Suppressor macrophage treated with lipopolysaccharide for 4 hours (primary cell): Measurements from ENCODE around the gene PYDC1.
A peak's percentile ranks its signal among the peaks of the same experiment; 100 is the strongest.
"Not testable (repeated sequence)": the region's sequence is repeated elsewhere in the genome, so short reads cannot be mapped to it uniquely, and the experiment has no call there.

Experiments used
- DNase-seq: peaks from one replicate; pipeline ENCODE4 v3.0.0-alpha.2; 2020

The PYDC1 gene

DNA sequence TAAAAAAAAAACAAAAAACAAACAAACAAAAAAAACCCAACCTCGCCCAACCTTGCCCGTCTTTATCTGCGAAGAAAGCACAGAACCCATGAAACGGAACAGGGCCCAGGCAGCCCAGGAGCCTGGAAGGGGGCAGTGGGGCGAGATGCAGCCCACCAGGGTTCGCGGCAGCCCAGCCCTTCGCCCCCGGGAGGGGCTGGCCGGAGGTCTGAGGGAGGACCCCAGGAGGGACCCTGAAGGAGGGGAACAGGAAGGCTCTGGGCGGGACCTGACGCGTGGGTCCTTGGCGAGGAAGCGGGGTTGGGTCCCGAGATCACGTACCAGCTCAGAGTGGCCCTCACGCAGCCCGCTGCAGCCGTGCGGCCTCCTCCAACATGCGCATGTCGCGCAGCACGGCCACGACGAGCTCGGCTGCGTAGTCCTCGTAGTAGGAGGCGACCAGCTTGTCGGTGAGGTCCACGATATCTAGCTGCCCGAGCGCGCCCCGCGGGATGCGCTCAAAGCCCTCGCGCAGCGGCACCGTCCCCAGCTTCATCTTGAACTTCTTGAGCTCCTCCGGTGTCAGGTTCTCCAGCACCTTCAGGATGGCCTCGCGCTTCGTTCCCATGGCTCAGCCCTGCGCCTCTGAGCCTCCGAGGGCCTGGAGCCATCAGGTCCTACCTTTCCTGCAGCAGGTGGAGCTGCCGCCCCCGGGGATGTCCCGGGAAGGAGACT lies at the start of gene PYDC1:
PYDC1 (minus strand) TSS at position 714 of the 714 bp plus-strand sequence; CDS start at position 607, 107 bp downstream.
- no peak for DNase-seq

DNA sequence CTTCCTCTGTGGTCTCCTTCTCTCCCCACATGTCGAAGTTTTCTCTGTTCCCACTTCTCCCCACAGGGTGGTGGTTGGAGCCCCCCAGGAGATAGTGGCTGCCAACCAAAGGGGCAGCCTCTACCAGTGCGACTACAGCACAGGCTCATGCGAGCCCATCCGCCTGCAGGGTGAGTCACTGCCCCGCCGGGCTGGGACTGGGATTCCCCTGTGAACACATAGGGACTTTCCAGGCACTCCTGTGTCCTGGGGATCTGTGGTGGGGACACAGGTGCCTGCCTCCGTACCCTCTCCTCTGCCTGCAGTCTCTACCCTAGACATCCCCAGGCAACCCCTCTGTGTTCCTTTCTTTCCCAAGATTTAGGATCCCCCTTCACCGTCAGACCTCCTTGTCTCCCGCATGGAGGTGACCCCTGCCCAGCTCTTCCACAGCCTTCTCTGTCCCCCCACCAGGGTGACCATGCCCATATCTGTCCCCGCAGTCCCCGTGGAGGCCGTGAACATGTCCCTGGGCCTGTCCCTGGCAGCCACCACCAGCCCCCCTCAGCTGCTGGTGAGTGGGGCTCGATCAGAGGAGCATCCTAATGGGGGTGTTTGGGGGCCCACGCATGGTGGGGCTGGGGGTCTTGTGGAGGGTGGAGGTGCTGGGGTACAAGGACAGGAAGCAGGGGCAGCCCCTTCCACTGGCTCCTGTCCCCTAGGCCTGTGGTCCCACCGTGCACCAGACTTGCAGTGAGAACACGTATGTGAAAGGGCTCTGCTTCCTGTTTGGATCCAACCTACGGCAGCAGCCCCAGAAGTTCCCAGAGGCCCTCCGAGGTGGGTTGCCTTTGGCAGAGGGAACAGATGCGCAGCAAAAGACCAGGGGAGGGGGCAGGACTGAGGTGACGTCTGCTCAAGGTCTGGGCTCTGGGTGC lies 48.7 kb upstream of the PYDC1 start:
- DNase-seq = peak; percentile 93

DNA sequence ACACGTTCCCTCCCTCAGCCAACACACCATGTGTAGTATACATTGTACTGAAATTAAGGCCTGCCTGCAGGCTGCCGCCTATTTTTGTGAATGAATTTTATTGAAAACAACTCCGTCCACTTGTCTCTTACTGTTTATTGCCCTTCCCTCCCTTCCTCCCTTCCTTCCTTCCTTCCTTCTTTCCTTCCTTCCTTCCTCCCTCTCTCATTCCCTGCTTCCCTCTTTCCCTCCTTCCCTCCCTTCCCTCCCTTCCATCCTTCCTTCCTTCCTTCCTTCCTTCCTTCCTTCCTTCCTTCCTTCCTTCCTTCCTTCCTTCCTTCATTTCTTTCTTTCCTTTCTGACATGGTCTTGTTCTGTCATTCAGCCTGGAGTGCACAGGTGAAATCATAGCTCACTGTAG lies 45.1 kb upstream of the PYDC1 start:
- no peak for DNase-seq

DNA sequence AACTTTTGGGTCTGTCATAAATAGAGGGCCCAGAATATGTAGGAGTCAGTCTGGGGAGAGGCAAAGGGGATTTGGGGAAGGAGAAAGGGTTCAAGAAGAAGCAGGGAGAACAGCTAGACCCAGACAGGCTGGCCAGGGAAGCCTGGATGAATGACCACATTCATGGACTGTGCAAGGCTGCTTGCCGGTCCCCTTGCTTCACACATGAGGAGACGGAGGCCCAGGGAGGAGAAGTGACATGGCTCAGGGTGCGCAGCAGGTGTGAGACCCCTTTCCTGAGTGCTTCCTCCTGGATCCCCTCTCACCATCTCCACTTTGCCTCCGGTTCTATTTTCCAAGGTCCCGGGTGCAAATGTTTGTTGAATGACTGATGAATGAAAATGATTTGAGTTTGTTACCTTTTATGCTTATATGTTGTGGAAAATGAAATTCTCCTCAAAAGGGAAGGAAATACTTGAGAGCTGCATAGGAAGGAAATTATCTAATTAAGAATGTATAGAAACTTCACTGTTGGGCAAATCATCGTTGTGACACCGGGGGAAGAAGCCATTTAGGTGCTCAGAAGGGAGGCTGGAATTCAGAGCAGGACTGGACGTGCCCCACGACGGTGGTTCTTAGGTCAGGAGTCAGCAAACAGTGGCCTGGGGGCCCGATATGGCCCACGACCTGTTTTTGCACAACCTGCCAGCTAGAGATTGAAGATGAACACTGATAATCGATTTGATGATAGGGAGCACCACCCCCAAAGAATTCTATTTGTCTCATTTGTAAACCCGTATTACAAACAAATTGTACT lies 43.4 kb upstream of the PYDC1 start:
- DNase-seq = no peak

DNA sequence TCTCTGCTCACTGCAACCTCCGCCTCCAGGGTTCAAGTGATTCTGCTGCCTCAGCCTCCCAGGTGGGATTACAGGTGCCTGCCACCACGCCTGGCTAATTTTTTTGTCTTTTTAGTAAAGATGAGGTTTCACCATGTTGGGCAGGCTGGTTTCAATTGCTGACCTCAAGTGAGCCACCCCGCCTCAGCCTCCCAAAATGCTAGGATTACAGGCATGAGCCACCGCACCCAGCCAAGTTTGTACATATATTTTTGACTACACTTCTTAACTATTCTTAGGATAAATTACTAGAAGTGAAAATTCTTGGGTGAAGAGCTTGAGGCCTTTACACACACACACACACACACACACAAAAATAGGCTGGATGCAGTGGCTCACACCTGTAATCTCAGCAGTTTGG lies 41.4 kb upstream of the PYDC1 start:
- no peak for DNase-seq

DNA sequence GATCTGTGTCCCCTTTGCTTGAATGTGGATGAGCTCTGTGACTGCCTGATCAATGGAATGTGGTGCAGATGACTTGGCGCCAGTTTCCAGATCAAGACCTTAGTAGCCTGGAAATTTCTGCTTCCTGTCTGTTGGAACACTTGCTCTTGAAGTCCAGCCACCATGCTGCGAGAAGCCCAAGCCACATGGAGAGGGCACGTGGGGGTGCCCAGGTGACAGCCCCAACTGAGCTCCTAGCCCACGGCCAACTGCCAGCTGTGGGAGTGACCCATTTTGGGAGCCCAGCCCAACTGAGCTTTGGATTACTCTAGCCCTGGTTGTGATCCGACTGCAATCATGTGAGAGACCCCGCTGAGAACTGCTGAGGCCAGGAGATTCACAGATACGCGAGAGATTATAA lies 39.5 kb upstream of the PYDC1 start:
- DNase-seq = no peak

DNA sequence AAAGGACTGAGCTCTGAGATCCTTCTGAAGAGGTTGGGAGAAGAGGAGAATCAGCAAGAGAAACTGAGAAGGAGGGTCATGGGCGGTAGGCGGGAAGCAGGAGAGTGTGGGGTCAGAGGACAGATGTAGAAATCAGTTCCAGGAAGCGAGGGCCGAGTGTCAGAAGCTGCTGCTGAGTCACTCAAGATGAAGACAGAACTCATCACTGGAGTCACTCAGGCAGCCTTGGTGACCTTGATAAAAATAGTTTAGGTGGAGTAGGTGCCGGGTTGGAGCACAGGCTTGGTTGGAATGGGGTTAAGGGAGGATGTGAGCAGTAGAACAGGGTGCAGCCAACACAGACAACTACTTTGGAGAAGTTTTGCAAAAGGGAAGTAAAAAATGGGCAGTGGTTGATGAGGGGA lies 36.7 kb upstream of the PYDC1 start:
- DNase-seq = peak; percentile 93

DNA sequence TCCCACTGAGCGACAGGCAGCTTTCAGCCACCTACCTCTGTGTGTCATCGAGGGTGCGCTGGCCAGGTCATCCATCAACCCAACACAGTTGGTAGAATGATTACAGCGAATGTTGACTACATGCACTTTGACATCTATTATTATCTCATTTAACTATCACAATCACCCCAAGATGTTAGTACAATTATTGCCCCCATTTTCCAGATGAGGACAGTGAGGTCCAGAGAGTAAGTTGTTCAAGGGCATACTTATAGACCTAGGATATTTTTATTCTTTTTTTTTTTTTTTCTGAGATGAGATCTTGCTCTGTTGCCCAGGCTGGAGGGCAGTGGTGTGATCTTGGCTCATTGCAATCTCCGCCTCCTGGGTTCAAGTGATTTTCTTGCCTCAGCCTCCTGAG lies 34.5 kb upstream of the PYDC1 start:
- DNase-seq = no peak

DNA sequence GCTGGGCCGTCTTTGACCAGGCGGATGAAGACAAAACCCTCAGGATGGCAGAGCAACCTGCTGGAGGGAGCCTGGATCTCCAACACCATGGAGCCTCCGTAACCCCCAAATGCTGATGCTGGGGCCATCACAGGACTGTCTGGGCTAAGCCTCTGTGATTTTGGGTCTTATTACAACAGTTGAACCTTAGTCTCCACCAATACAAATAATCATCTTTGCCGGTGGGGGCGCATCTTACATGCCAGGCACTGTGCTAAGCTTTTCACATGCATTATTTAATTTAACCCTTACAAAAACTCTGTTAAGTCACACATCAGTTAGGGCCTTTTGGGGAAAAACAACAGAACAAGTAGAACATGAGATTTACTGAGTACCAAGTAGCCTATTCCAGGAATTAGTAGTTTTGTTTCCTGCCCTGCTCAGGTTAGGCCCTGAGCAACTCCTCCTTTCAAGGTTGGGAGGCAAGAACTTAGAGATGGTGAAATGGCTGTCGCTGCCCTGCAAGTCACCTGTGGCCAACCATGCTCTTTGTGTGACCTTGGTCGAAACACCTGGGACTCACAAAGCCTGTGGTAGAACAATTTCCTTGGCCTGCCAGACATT lies 33.9 kb upstream of the PYDC1 start:
- DNase-seq = no peak

DNA sequence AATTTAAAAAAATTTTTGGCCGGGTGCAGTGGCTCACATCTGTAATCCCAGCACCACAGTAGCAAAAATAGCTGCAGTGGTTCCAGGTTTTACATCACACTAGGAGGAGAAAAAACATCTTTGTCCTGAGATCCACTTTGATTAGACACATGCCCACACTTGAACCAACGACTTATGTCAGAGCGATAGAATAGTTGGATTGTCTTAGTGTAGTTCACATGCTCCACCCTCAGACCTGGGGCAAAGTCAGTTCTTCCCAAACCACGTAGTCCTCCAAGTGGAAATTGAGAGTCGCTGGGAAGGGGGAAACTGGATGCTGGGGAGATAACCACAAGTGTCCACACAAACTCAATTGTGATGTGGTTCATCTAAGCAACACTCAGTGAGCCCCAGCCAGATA lies 31.4 kb upstream of the PYDC1 start:
- DNase-seq = no peak

DNA sequence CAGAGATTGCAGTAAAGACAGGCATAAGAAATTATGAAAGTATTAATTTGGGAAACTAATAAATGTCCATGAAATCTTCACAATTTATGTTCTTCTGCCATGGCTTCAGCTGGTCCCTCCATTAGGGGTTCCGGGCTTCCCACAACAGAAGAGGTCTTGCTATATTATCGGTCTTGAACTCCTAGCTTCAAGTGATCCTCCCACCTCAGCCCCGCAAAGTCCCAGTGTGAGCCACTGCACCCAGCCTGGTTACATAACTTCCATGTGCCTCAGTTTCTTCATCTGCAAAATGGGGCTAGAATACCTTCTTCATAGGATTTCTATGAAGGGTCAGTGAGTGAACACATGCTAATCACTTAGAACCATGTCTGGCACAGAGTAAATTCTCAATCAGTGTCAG lies 29.4 kb upstream of the PYDC1 start:
- no peak for DNase-seq

DNA sequence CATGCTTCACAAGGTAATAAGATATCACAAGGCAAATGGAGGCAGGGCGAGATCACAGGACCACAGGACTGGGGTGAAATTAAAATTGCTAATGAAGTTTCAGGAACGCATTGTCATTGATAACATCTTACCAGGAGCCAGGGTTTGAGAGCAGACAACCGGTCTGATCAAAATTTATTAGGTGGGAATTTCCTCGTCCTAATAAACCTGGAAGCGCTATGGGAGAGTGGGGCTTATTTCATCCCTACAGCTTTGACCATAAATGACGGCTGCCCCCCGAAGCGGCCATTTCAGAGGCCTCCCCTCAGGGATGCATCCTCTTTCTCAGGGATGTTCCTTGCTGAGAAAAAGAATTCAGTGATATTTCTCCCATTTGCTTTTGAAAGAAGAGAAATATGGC lies 28.7 kb upstream of the PYDC1 start:
- DNase-seq = not testable (repeated sequence)

DNA sequence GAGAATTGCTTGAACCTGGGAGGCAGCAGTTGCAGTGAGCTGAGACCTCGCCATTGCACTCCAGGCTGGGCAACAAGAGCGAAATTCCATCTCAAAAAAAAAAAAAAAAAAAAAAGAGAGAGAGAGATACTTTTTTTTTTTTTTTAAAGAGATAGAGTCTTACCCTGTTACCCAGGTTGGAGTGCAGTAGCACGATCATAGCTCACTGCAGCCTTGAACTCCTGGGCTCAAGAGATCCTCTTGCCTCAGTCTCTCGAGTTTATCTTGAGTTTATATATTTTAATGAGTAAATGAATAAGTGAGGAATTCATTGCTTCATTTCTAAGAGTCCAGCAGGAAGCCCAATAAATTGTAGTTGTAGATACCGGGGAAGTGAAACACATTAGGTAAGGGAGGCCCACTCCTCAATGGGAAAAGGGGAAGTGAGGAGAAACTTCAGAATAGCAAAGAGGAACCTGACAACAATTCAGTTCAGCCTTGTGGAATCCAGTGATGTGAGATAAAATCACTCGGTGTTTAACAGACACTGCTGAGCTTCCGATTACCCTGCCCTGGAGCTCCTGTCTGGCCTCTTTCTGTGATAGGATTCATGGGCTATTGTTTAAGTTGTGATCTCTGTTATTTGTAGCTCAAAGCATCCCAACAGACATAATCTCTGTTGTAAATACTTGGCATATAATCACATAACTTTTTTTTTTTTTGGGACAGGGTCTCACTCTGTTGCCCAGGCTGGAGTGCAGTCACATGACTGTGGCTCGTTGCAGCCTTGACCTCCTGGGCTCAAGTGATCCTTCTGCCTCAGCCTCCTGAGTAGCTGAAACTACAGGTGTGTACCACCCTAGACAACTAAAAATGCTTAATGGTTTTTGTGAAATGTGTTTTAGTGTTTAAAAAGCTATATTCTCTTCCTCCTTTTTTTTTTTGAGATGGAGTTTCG lies 27.1 kb upstream of the PYDC1 start:
- peak; percentile 86 for DNase-seq

DNA sequence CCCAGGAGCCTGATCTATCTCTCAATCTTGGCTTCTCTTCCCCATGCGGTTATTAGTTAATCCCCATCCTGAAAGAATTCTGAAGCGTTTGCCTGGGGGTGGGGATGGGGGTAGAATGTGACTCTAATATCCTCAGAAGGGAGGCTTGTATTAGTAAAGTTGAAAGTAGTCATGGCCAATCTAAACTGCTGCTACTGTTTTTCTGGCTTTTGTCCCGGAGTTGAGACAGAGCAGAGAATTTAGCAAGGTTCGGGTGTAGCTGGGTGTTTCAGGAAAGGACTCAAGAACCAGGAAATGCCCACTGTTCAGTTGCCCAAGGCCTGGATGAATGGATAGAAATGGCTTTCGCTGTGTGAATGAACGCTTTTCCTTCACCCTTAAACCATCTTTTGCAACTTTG lies 25.3 kb upstream of the PYDC1 start:
- peak; percentile 82 for DNase-seq

DNA sequence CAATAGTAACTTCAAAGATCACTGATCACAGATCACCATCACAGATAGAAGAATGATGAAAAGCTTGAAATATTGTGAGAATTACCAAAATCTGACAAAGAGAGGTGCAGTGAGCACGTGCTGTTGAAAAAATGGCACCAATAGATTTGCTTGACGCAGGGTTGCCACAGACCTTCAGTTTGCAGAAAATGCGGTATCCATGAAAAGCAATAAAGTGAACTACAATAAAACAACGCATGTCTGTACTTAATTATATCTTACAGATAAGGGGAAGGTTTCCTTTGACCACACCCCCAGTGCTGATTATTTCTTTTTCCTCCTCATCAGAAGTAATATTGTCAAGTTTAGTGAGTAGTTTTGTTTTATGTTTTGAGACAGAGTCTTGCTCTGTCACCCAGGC lies 21.1 kb upstream of the PYDC1 start:
- DNase-seq = no peak

DNA sequence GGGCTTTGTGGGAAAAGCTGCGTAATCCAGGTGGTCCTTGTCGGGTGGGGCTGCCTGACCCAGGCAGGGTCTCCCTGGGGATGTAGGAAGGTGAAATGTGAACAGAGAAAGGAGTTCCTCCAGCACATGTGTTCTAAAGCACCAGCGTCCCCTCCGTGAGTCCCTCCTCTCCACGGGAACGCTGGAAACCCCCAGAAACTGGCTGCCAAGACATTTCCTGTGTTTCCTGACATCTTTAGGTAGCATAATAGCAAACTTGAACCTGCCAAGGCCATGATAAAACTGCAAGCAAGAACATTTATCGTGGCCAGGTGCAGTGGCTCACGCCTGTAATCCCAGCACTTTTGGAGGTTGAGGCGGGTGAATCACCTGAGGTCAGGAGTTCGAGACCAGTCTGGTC lies 12.6 kb upstream of the PYDC1 start:
- no peak for DNase-seq

DNA sequence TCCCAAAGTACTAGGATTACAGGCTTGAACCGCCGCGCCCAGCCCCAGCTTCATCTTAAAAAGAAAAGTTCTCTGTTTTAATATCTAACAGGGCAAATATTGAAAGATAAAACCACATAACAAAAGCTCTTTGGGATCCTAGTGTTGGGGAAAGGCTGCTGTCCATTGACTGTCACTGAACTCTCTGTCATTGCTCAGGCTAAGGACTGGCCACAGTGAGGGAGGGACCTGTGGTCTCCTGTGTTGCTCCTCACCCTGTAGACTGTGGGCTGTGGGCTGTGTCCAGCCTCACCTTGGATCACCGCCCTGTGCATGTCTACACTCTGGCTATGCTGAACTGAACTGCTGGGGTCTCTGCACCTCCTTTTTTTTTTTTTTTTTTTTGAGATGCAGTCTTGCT lies 11.3 kb upstream of the PYDC1 start:
- no peak for DNase-seq

DNA sequence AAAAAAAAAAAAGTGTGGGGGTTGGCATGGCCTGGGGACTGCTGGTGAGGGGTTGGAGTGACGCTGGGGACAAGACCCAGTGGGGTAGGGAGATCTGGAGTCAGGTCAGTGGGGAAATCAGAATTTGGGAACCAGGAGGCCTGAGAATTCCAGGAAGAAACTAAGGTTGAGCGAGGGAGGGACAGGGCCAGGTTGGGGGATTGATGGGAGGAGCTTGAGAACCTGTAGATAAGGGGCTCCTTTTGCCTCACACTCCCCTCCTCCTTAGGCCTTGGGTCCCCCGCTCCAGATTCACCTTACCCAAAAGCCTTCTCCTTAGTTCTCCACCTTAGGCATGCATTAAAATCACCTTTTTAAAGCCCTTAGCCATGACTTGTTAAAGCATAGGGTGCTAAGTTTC lies 8.3 kb upstream of the PYDC1 start:
- DNase-seq = no peak

DNA sequence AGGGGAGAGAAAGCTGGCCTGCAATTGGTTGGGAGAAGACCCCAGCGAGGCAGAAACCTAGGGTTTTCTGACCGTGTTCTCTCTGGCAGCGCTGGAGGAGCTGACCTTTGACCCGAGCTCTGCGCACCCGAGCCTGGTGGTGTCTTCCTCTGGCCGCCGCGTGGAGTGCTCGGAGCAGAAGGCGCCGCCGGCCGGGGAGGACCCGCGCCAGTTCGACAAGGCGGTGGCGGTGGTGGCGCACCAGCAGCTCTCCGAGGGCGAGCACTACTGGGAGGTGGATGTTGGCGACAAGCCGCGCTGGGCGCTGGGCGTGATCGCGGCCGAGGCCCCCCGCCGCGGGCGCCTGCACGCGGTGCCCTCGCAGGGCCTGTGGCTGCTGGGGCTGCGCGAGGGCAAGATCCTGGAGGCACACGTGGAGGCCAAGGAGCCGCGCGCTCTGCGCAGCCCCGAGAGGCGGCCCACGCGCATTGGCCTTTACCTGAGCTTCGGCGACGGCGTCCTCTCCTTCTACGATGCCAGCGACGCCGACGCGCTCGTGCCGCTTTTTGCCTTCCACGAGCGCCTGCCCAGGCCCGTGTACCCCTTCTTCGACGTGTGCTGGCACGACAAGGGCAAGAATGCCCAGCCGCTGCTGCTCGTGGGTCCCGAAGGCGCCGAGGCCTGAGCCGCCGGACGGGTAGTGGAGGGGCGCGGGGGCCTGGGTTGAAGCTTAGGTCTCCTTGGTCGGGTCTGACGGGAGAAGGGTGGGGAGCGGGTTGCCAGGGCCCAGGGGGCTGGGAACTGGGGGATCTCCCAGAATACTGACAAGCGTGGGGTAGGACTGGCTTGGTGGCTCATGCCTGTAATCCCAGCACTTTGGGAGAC lies 7.4 kb upstream of the PYDC1 start:
- no peak for DNase-seq

DNA sequence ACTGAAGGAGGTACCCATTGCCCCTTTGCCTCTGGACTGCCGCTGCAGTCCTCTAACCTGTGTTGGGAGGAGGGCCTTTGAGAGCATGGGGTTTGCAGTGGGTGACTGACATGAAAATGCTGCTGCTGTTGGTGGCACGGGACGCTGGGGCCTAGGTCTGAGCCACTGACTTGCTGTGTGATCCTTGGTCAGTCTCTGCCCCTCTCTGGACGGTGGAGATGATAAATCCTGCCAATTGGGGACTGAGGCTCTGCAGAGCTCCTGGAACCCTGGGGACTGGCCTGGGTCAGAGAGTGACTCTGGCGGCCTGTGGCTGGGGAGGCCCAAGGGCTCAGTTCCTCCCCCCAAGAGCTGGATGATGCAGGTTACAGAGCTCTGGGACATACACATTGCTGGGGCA lies 6.1 kb upstream of the PYDC1 start:
- no peak for DNase-seq
